Smooth muscle cell (in vitro differentiated cells): ENCODE results near the gene COL4A6. TPM values are rescaled to one million over a fixed set of nuclear protein-coding genes. Genes with fewer than 3 reads are reported as not detected.

Experiments used
- DNase-seq: peaks from one replicate; lab custom pipeline; 2025; ENCODE audit not compliant: unreplicated experiment; lab: John Stamatoyannopoulos, UW
- H2AFZ ChIP-seq: fragments of 200-600 bp; sonication (generic); 2 replicates; pipeline ENCODE4 v1.6.0; 2016; ENCODE audit warnings: antibody characterized with exemption, low read depth, mild to moderate bottlenecking
- H3F3A ChIP-seq: fragments of 200-600 bp; sonication (generic); 2 replicates; pipeline ENCODE4 v1.6.0; 2017; ENCODE audit warnings: antibody characterized with exemption, low read depth
- H3K27ac ChIP-seq: fragments of 200-600 bp; sonication (generic); 2 replicates; pipeline ENCODE4 v1.5.1; 2016; ENCODE audit warnings: low read depth, mild to moderate bottlenecking
- H3K27me3 ChIP-seq: fragments of 200-600 bp; sonication (generic); 2 replicates; pipeline ENCODE4 v1.6.1; 2016; ENCODE audit warnings: low read depth, mild to moderate bottlenecking
- H3K36me3 ChIP-seq: fragments of 200-600 bp; sonication (generic); 2 replicates; pipeline ENCODE4 v1.5.1; 2016; ENCODE audit warnings: low read depth
- H3K4me1 ChIP-seq: fragments of 200-600 bp; sonication (generic); 2 replicates; pipeline ENCODE4 v1.5.1; 2016; ENCODE audit warnings: low read depth
- H3K4me2 ChIP-seq: fragments of 200-600 bp; sonication (generic); 2 replicates; pipeline ENCODE4 v1.6.0; 2016; ENCODE audit warnings: mild to moderate bottlenecking
- H3K4me3 ChIP-seq: fragments of 200-600 bp; sonication (generic); 2 replicates; pipeline ENCODE4 v1.5.1; 2016; ENCODE audit warnings: mild to moderate bottlenecking
- H3K79me2 ChIP-seq: fragments of 200-600 bp; sonication (generic); 2 replicates; pipeline ENCODE4 v1.6.0; 2016; ENCODE audit warnings: low read depth, mild to moderate bottlenecking
- H3K9ac ChIP-seq: fragments of 200-600 bp; sonication (generic); 2 replicates; pipeline ENCODE4 v1.6.0; 2016; ENCODE audit warnings: low read depth
- H3K9me3 ChIP-seq: fragments of 200-600 bp; sonication (generic); replicated peaks from 2 replicates; pipeline ENCODE4 v1.5.1; 2016; ENCODE audit warnings: low read depth
- H4K20me1 ChIP-seq: fragments of 200-600 bp; sonication (generic); 2 replicates; pipeline ENCODE4 v1.6.0; 2016; ENCODE audit warnings: low read depth
- WGBS: methylation state at CpG from one replicate; pipeline ENCODE4 v1.1.7; 2016; ENCODE audit warnings: low lambda C conversion rate; 5-methylcytosine and 5-hydroxymethylcytosine counted together
- polyA plus RNA-seq: library from polyadenylated mRNA; unstranded; fragments of >200 nt; fragmentation: Nextera tagmentation; extraction: Ambion mirVana; gene quantifications from 2 replicates; pipeline ENCODE4 v1.2.1, GENCODE V29; 2016
- total RNA-seq: library from RNA; depleted of rRNA; stranded (reverse); fragments of >200 nt; gene quantifications from 2 replicates; pipeline ENCODE4 v1.2.3, GENCODE V29; 2014
- TF ChIP-seq, protein P1 (sequence below): fragments of 200-600 bp; sonication (generic); IDR thresholded peaks from 2 replicates; pipeline ENCODE4 v1.5.1; 2017; ENCODE audit warnings: borderline replicate concordance, mild to moderate bottlenecking, antibody characterized with exemption; ENCODE audit not compliant: insufficient read depth, poor library complexity, severe bottlenecking

COL4A6 gene
- total and polyA plus RNA-seq, 2 experiments from 2014 or later: 10.2 to 15.1 TPM

DNA sequence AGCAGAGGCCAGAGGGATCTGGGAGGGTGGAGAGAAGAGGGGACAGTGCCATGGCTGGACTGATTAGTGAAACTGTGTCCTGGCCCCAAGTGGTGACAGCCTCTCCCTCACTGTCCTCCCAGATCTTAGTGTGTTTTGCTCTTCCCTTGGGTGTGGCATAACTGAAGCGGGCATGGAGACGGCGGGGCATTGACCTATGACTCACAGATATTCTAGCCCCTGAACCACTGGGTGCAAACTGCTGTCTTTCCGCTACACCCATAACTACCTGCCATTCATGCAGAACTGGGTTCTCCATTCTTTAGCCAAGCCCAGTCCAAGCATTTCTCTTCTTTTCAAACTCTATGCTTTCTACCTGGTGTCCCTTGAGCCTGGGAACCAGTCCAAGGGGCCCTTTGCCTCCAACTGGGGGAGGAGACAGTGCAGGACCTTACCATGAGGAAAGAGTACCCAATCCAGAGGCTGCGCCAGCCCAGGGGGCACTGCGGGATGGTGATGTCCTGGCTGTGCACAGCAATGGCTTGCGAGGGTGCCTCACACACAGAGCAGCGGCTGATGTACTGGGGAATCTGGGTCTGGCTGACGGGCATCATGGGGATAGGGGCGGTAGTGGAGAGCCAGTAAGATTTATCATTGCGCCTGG lies 279.1 kb downstream of the COL4A6 start:
- Histone ChIP-seq H3K4me3 (no peak overlapping the region), H4K20me1 (no peaks in the 10 kb centered on the region), H3K4me2 (no peak overlapping the region), H3K27ac (no peak overlapping the region), H3K4me1 (no peaks in the 10 kb centered on the region), H2AFZ (no peak overlapping the region), H3K27me3 (no peaks in the 10 kb centered on the region), H3K9me3 (no peaks in the 10 kb centered on the region), H3K9ac (no peak overlapping the region), H3K36me3 (no peaks in the 10 kb centered on the region), H3K79me2 (no peaks in the 10 kb centered on the region), H3F3A (no peaks in the 10 kb centered on the region)
- WGBS: 90% methylated on average over 11 of the region's 11 CpGs
- TF ChIP-seq, protein P1, sequence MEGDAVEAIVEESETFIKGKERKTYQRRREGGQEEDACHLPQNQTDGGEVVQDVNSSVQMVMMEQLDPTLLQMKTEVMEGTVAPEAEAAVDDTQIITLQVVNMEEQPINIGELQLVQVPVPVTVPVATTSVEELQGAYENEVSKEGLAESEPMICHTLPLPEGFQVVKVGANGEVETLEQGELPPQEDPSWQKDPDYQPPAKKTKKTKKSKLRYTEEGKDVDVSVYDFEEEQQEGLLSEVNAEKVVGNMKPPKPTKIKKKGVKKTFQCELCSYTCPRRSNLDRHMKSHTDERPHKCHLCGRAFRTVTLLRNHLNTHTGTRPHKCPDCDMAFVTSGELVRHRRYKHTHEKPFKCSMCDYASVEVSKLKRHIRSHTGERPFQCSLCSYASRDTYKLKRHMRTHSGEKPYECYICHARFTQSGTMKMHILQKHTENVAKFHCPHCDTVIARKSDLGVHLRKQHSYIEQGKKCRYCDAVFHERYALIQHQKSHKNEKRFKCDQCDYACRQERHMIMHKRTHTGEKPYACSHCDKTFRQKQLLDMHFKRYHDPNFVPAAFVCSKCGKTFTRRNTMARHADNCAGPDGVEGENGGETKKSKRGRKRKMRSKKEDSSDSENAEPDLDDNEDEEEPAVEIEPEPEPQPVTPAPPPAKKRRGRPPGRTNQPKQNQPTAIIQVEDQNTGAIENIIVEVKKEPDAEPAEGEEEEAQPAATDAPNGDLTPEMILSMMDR: no peak
- no peak for DNase-seq

DNA sequence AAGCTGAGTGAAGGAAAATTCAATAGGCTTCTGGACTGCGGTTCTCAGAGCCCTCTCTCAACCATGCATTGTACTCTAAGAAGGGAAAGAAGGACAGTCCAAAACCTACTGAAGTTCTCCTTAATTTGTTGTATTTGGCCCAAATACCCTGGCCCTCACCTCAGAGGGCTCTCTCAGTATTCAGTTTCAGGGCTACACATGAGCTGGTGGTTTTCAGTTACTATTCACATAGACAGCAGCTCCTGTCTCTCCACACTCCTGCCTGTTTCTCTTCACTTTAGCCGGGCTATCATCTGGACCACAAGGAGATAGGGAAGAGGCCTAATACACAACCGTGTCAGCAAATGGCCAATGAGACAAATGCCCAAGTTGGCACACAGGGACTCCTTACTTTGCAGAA lies 280.6 kb downstream of the COL4A6 start:
- 83% methylated on average over 3 of the region's 3 CpGs for WGBS
- H4K20me1 ChIP-seq: no peaks in the 10 kb centered on the region
- H3K9me3 ChIP-seq: no peaks in the 10 kb centered on the region
- no peak overlapping the region for H2AFZ ChIP-seq
- no peaks in the 10 kb centered on the region for H3K4me1 ChIP-seq
- no peaks in the 10 kb centered on the region for H3K36me3 ChIP-seq
- H3K27me3 ChIP-seq: no peaks in the 10 kb centered on the region
- H3K4me2 ChIP-seq: no peak overlapping the region
- H3K79me2 ChIP-seq: no peaks in the 10 kb centered on the region
- DNase-seq: no peak
- no peak overlapping the region for H3K9ac ChIP-seq
- no peak overlapping the region for H3K4me3 ChIP-seq
- TF ChIP-seq, protein P1: no peak
- H3K27ac ChIP-seq: no peak overlapping the region
- no peaks in the 10 kb centered on the region for H3F3A ChIP-seq

DNA sequence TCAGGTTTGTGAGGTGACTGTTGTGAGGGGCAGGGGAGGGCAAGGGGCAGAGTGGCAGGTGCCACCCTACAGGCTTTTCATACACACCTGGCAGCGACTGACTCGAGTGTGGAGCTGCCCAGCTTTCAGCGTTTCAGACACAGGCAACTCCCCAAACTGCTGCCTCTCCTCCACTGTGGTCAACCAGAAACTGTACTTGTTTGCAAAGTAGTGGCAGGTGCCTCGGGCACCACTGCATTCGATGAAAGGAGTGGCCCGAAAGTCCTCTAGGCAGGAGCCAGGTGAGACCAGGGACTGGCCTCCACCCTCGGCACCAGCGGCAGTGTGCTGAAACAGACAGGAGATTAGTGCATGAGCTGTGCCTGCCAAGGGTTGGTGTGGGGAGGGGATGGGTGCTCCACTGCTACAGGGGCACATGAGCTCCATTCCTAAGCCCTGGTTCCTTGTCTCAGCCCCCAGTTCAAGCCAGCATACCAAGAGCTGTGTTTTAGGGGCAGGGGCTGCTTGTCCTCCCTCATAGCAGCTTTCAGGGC lies 281.2 kb downstream of the COL4A6 start:
- no peaks in the 10 kb centered on the region for H3K4me1 ChIP-seq
- no peak overlapping the region for H2AFZ ChIP-seq
- no peaks in the 10 kb centered on the region for H3K9me3 ChIP-seq
- DNase-seq: no peak
- no peaks in the 10 kb centered on the region for H3K27me3 ChIP-seq
- no peak overlapping the region for H3K4me2 ChIP-seq
- WGBS: 84% methylated on average over 6 of the region's 8 CpGs
- H3K36me3 ChIP-seq: no peaks in the 10 kb centered on the region
- H3F3A ChIP-seq: no peaks in the 10 kb centered on the region
- no peak overlapping the region for H3K27ac ChIP-seq
- TF ChIP-seq, protein P1: no peak
- H3K9ac ChIP-seq: no peak overlapping the region
- no peaks in the 10 kb centered on the region for H3K79me2 ChIP-seq
- H3K4me3 ChIP-seq: no peak overlapping the region
- no peaks in the 10 kb centered on the region for H4K20me1 ChIP-seq

DNA sequence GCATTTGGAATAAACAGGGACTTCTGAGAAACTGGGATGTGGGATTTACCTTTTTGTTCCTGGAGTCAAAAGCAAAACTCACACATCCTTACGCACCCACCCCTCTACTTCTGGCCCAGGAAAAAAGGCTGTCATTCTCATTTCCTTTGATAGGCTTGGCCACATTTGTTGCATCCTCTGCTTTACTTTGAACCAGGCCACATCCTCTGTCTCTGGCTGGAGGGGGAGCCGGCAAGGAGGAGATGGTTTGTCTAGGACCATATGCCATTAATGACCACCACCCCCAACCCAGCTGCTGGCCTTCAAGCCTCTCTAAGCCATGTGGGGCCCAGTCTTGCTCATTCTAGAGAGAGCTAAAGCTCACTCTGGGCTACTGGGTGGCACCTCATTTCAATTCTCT lies 282.1 kb downstream of the COL4A6 start:
- H3K79me2 ChIP-seq: no peaks in the 10 kb centered on the region
- no peaks in the 10 kb centered on the region for H3K36me3 ChIP-seq
- WGBS: 73% methylated on average over 2 of the region's 2 CpGs

More for the DNA sequence above, 282.1 kb downstream of the COL4A6 start:
- no peaks in the 10 kb centered on the region for H3K9me3 ChIP-seq
- H3F3A ChIP-seq: no peaks in the 10 kb centered on the region
- H2AFZ ChIP-seq: no peak overlapping the region
- no peaks in the 10 kb centered on the region for H4K20me1 ChIP-seq
- H3K4me3 ChIP-seq: no peak overlapping the region
- DNase-seq: no peak
- no peak overlapping the region for H3K9ac ChIP-seq
- TF ChIP-seq, protein P1: no peak
- H3K27ac ChIP-seq: no peak overlapping the region
- H3K4me1 ChIP-seq: no peaks in the 10 kb centered on the region
- no peak overlapping the region for H3K4me2 ChIP-seq
- H3K27me3 ChIP-seq: no peaks in the 10 kb centered on the region
